Breast epithelium (tissue), 4 donors: ENCODE measurements around the gene RARG. TPM values are rescaled to one million over a fixed set of nuclear protein-coding genes. Genes with fewer than 3 reads are reported as not detected.

Experiments used
- DNase-seq, 2 donors: peaks; one replicate each; pipeline ENCODE4 v3.0.0-alpha.2; 2019; ENCODE audit warnings: low spot score in 2 of 2
- H3K27ac ChIP-seq, 2 donors: fragments of 200-600 bp; sonication (generic) in 1 of 2; one replicate each; pipeline ENCODE4 v1.5.1; 2016 to 2019; ENCODE audit warnings: mild to moderate bottlenecking in 1 of 2
- H3K27me3 ChIP-seq, 2 donors: fragments of 200-600 bp; sonication (generic) in 1 of 2; one replicate each; pipeline versions ENCODE4 v1.5.1 to v1.6.0; 2017 to 2019; ENCODE audit warnings: control low read depth in 1 of 2, mild to moderate bottlenecking in 1 of 2
- H3K36me3 ChIP-seq: fragments of 200-600 bp; one replicate; pipeline ENCODE4 v1.5.1; 2019
- H3K4me1 ChIP-seq, 2 donors: fragments of 200-600 bp; sonication (generic); one replicate each; pipeline ENCODE4 v1.5.1; 2016 to 2019; ENCODE audit warnings: control low read depth in 1 of 2
- H3K4me3 ChIP-seq, 3 donors: fragments of 200-600 bp; sonication (generic); 1 replicate in 2 of 3; 2 replicates in 1 of 3; pipeline ENCODE4 v1.5.1; 2016 to 2019; ENCODE audit warnings: mild to moderate bottlenecking in 3 of 3, moderate library complexity in 2 of 3
- H3K9me3 ChIP-seq, 2 donors: fragments of 200-600 bp; sonication (generic) in 1 of 2; one replicate each; pipeline ENCODE4 v1.5.1; 2016 to 2019; ENCODE audit warnings: control low read depth in 1 of 2
- CTCF ChIP-seq, 3 donors: fragments of 450-650 bp; IDR thresholded peaks; one replicate each; pipeline ENCODE4 v1.5.1; 2016 to 2017; ENCODE audit warnings: antibody characterized with exemption in 3 of 3, mild to moderate bottlenecking in 3 of 3, moderate library complexity in 3 of 3
- POLR2A ChIP-seq: fragments of 450-650 bp; IDR thresholded peaks from one replicate; pipeline ENCODE4 v1.6.1; 2016; ENCODE audit warnings: antibody characterized with exemption, mild to moderate bottlenecking, moderate library complexity
- POLR2AphosphoS5 ChIP-seq, 3 donors: sonication (generic); formaldehyde crosslinking; IDR thresholded peaks; one replicate each; pipeline ENCODE4 v1.6.1; 2017; ENCODE audit warnings: antibody characterized with exemption in 3 of 3
- intact Hi-C: fragments of 100-400 bp; cut with DNase I; formaldehyde crosslinking; loops from one replicate; pipeline ENCODE4 v1.15.1; 2023; ENCODE audit warnings: low total_unique reads
- total RNA-seq, 3 donors: library from RNA; depleted of rRNA; stranded (reverse); fragments of >200 nt; gene quantifications; one replicate each; pipeline ENCODE4 v1.1.0, GENCODE V29; 2016

Gene RARG
- total RNA-seq, 3 donors from 2014 or later: 12.2 to 39.8 (median 23.3) TPM

DNA sequence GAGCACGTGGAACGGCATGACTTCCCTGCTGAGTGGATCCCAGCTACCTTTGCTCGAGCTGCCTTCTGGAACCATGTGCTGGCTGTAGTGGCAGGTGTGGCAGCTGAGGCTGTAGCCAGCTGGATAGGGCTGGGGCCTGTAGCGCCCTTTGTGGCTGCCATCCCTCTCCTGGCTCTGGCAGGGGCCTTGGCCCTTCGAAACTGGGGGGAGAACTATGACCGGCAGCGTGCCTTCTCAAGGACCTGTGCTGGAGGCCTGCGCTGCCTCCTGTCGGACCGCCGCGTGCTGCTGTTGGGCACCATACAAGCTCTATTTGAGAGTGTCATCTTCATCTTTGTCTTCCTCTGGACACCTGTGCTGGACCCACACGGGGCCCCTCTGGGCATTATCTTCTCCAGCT is 21.3 kb upstream of the RARG start:
- no peaks in the 10 kb centered on the region for H3K9me3 ChIP-seq
- intact Hi-C loops: loop anchor here (5.0 kb wide), 1 partner anchor 36 kb away; no protein-coding TSS in a partner anchor
- no peaks in the 10 kb centered on the region for H3K27me3 ChIP-seq
- DNase-seq: no peak
- H3K4me3 ChIP-seq: peak overlapping the region in 2 of 3 donors; percentile 76 to 97
- H3K27ac ChIP-seq: peak overlapping the region; percentile 84 to 97
- TF ChIP-seq POLR2A (no peak), CTCF (IDR thresholded peaks at IDR 0.05) (no peak), POLR2AphosphoS5 (IDR thresholded peaks at IDR 0.05) (no peak)
- no peaks in the 10 kb centered on the region for H3K36me3 ChIP-seq
- peaks cover 0 to 11% of the 10 kb centered on the region in 2 donors for H3K4me1 ChIP-seq

GRCh38 chr12:53252349-53252916 is 20.4 kb upstream of the RARG start:
- H3K27ac ChIP-seq: peak overlapping the region; percentile 84 to 97
- peak; percentile 60 to 72 for DNase-seq
- H3K4me3 ChIP-seq: peak overlapping the region; percentile 76 to 97 (median 88)
- no peaks in the 10 kb centered on the region for H3K9me3 ChIP-seq
- peaks cover 0 to 11% of the 10 kb centered on the region in 2 donors for H3K4me1 ChIP-seq
- intact Hi-C loops: loop anchor here (5.0 kb wide), 1 partner anchor 35 kb away; no protein-coding TSS in a partner anchor
- H3K27me3 ChIP-seq: no peaks in the 10 kb centered on the region
- no peak for TF ChIP-seq POLR2A
- no peak for TF ChIP-seq POLR2AphosphoS5 (IDR thresholded peaks at IDR 0.05)
- TF ChIP-seq CTCF (IDR thresholded peaks at IDR 0.05): peak in 1 of 3 donors; percentile 21
- no peaks in the 10 kb centered on the region for H3K36me3 ChIP-seq

DNA sequence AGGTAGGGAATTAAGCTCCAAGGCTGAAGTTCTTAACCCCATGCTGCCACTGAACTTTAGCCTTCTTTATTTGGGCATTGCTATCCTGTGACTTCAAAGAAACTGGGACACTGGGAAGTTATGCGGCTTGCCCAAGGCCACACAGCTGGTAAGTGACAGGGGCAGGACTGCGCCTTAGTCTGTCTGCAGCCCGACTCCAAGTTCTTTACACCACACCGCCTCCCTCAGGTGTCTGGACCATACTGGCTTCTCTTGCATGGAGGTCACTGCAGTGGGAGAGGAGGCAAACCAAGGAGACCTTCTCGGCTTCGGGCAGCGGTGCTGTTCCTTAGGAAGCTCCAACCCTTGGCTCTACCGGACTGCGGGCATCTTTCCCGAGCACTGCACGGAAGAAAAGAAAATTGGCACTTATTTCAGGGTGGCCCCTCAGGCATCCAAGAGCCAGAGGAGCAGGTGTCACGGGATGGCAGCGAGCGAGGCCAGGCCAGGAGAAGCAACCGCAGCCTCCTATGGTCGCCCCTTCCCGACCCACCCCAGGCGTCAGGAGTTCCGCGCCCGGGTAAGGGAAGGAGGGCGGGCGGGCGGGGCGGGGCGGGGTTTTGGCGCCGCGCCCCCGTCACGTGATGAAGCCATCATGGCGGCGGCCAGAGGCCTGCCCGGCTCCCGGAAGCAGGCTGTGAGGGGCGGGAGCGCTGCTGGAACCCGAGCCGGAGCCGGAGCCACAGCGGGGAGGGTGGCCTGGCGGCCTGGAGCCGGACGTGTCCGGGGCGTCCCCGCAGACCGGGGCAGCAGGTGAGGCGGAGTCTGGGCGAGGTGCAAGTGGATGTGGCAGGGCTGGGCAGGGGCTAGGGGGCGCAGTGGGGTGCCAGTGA is 19.7 kb upstream of the RARG start:
- H3K27me3 ChIP-seq: no peaks in the 10 kb centered on the region
- peak; percentile 25 to 38 (median 38) for TF ChIP-seq POLR2AphosphoS5 (IDR thresholded peaks at IDR 0.05)
- TF ChIP-seq CTCF (IDR thresholded peaks at IDR 0.05): peak in 2 of 3 donors; percentile 29 to 36
- no peak for TF ChIP-seq POLR2A
- H3K36me3 ChIP-seq: no peaks in the 10 kb centered on the region
- H3K4me1 ChIP-seq: peaks cover 0 to 11% of the 10 kb centered on the region in 2 donors
- peak overlapping the region; percentile 84 to 97 for H3K27ac ChIP-seq
- no peaks in the 10 kb centered on the region for H3K9me3 ChIP-seq
- H3K4me3 ChIP-seq: peak overlapping the region; percentile 76 to 97 (median 88)
- peak; percentile 76 to 86 for DNase-seq
- intact Hi-C loops: loop anchor here (5.0 kb wide), 1 partner anchor 34 kb away; no protein-coding TSS in a partner anchor

GRCh38 chr12:53245286-53245685 is 13.3 kb upstream of the RARG start:
- no peaks in the 10 kb centered on the region for H3K4me1 ChIP-seq
- DNase-seq: no peak
- no peaks in the 10 kb centered on the region for H3K9me3 ChIP-seq

More at GRCh38 chr12:53245286-53245685, 13.3 kb upstream of the RARG start:
- no peak for TF ChIP-seq CTCF (IDR thresholded peaks at IDR 0.05)
- TF ChIP-seq POLR2A: no peak
- TF ChIP-seq POLR2AphosphoS5 (IDR thresholded peaks at IDR 0.05): no peak
- no peaks in the 10 kb centered on the region for H3K36me3 ChIP-seq
- no peaks in the 10 kb centered on the region for H3K27me3 ChIP-seq
- H3K27ac ChIP-seq: no peak overlapping the region
- no peak overlapping the region for H3K4me3 ChIP-seq
- intact Hi-C loops: no loop called here
